HG03039 (cell line): ENCODE results near the gene LRBA.
"Not testable (repeated sequence)": the region's sequence is repeated elsewhere in the genome, so short reads cannot be mapped to it uniquely, and the experiment has no call there.

Source experiments
- ATAC-seq: cut with Tn5 transposase; IDR thresholded peaks from one replicate; pipeline ENCODE4 v1.9.1; 2021; ENCODE audit warnings: mild to moderate bottlenecking, moderate library complexity; ENCODE audit not compliant: unreplicated experiment

LRBA gene

GRCh38 chr4:150944660-150945059, 70.4 kb downstream of the LRBA start:
- ATAC-seq = no peak

DNA sequence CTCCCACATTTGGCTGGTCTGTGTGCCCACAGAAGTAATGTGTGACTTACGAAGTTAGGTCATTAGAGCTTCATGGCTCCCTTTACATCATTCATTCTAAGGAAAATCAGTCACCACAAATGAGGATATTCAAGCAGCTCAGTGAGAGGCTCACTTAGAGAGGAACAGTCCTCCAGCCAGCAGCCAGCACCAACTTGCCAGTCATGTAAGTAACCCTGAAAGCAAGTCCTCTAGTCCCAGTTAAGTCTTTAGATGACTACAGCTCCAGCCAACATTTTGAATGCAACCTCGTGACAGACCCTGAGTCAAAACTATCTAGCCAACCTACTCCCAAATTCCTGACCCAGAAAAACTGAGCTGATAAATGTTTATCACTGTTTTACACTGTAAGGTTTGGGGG, 71.3 kb downstream of the LRBA start:
- no peak for ATAC-seq

- no peak for ATAC-seq
These were observed 72.0 kb downstream of the LRBA start for GRCh38 chr4:150943126-150943525.

- ATAC-seq = no peak
These were observed 72.5 kb downstream of the LRBA start for GRCh38 chr4:150942539-150942938.

DNA sequence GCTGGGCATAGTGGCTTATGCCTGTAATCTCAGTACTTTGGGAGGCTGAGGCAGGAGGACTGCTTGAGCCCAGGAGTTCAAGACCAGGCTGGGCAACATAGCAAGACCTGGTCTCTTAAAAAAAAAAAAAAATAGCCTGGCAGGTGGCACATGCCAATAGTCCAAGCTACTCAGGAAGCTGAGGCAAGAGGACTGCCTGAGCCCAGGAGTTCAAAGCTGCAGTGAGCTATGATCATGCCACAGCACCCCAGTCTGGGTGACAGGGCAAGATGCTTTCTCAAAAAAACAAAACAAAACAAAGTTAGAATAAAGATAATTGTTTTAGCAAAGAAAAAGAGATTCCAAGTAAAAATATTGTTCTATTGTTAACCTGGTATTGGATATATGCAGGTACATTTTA, 75.0 kb downstream of the LRBA start:
- ATAC-seq = no peak

DNA sequence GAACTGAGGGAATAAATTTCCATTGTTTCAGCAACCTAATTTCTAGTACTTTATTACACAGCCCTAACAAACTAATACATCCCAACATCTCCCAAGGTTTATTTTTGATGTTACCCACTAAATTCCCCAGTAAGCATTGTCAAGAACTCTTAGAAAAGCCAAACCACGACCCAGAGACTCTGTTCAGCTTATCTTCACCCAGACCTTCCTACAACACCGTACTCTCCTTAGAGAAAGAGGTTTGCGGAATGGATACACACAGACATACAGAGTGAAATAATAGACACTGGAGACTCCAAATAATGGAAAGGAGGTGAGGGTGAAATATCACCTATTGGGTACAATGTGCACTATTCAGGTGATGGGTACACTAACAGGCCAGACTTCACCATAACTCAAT, 75.6 kb downstream of the LRBA start:
- no peak for ATAC-seq

DNA sequence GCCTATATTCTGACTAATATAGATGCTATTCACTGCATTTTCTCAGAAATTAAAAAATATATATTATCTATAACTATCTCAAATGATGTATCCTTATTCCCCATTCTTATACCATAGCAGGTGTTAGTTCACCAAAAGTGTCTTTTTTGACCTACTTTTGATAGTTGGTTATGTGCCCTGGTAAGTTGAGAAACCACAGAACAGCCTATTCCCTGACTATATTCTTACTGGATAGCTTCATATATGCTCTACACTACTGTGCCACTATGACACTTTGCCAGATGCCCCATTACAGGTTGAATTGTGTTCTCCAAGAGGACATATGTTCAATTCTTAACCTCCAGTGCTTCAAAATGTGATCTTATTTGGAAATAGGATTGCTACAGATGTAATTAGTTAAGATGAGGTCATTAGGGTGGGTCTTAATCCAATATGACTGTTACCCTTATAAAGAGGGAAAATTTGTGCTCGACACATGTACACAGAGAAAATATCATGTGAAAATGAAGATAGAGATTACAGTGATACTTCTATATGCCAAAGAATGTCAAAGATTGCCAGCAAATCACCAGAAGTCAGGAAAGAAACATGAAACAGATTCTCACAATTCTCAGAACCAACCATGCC, 76.1 kb downstream of the LRBA start:
- ATAC-seq = no peak

DNA sequence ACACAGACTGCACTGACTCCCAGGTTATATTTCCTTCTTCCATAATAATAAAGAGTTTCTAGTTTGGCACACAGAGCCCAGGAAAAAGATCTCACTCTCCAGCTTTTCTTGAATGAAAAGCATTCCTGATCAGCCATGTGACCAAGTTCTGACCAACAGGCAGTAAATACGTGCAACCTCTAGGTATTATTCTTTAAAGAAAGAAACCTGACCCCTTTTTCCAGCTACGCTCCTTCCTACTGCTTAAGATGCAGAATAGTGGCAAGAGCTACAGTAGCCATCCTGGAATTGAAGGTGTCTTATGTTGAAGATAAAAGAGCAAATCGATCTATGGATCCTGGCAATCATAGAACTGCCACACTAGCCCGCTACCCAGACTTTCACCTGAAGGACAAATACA, 76.7 kb downstream of the LRBA start:
- no peak for ATAC-seq

DNA sequence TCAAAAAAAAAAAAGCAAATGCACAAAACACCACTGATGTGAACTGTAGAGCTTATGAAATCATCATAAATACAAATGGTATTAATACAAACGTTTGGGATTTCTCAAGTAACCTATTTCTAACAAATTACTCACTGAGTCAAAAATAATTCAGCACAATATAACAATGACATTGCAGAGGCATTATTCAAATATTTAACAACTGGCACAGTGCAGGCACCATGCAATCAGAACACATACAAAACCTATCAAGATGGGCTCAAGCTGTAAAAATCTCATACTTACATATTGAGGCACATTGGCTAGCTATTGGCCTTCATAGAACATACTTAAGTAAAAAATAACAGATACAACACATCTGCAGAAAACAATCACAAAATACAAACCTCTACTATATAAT, 81.1 kb downstream of the LRBA start:
- ATAC-seq = no peak

DNA sequence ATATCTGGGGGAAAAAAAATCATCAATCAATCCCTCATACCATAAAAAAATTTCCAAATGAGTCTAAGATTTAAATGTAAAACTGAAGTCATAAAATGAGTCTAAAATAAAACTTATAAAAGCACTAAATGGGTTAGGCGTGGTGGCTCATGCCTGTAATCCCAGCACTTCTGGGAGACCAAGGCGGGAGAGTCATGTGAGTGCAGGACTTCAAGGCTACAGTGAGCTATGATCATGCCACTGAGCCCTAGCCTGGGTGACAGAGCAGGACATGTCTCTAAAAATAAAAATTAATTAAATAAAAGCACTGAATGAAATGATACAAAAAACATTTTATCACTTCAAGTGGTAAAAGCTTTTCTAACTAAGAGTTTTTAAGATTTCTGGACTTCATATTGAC, 83.3 kb downstream of the LRBA start:
- no peak for ATAC-seq

DNA sequence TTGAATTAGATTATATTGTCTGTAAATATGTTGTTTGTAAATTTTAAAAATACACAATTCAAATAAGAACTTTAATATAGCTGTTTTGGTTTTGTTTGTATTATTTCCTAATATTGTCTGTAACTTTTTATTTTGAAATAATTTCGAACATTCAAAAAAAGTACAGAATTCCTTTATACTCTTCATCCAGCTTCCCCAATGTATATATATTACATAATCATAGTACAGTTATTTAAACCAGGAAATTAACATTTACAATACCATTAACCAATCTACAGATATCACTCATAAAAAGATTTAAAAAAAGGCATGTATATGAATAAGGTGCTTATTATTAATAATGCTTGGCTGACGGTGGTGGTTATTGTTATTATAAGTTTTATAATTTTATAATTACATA, 84.1 kb downstream of the LRBA start:
- no peak for ATAC-seq

DNA sequence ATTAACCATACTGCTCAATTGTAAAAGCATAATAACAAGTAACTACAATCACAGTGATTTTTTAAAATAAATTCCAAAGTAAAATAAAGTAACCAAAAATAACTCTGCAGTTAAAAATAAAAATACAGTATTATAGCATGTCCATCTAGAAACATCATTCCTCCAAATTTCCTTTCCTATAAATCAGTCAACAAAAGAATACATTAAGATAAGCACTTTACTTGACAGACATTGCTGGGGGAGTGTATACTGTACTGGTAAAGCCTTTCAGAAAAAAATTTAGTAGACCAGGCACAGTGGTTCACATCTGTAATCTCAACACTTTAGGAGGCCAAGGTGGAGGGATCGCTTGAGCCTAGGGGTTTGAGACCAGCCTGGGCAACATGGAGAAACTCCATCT, 91.1 kb downstream of the LRBA start:
- no peak for ATAC-seq

- not testable (repeated sequence) for ATAC-seq
These were observed 93.6 kb downstream of the LRBA start for GRCh38 chr4:150921486-150921885.

- not testable (repeated sequence) for ATAC-seq
These were observed 96.5 kb downstream of the LRBA start for GRCh38 chr4:150918562-150918961.

GRCh38 chr4:150911326-150911725, 103.8 kb downstream of the LRBA start:
- no peak for ATAC-seq

- ATAC-seq = no peak
These were observed 106.0 kb downstream of the LRBA start for GRCh38 chr4:150909116-150909515.

GRCh38 chr4:150906987-150907633, 108.0 kb downstream of the LRBA start:
- no peak for ATAC-seq

DNA sequence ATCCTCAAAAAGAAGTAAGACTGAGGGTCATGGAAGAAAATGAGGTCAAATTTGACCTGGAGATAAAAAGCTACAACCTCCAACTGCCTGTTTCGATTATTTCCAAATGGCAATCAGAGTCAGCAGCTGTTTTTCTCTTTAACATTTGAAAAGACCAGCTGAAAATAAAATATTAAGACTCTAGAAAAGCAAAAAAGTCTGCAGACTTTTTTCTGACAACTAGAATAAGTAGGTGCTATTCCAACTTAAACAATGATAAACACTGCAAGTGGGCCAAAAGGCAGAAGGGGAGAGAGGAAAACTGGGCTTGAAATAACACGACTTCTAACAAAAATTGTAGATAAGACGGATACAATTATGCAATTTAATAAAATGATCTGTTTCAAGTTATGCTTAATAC, 110.4 kb downstream of the LRBA start:
- ATAC-seq = no peak

GRCh38 chr4:150903603-150904002, 111.5 kb downstream of the LRBA start:
- ATAC-seq = no peak

GRCh38 chr4:150896497-150896896, 118.6 kb downstream of the LRBA start:
- ATAC-seq = no peak

GRCh38 chr4:150890246-150890645, 124.8 kb downstream of the LRBA start:
- no peak for ATAC-seq

- no peak for ATAC-seq
These were observed 125.8 kb downstream of the LRBA start for GRCh38 chr4:150889306-150889705.

- ATAC-seq = no peak
These were observed 126.5 kb downstream of the LRBA start for GRCh38 chr4:150888625-150889024.
